MM.1S (cell line): ENCODE measurements around the gene TRIM32.

Source experiments
- EZH2 ChIP-seq: fragments of 300-600 bp; sonication (generic); optimal IDR thresholded peaks from 2 replicates; pipeline ENCODE3; 2017; ENCODE audit warnings: low read depth, mild to moderate bottlenecking, antibody characterized with exemption, low read length, mixed read lengths
- EZH2phosphoT487 ChIP-seq: fragments of 300-600 bp; sonication (generic); IDR thresholded peaks from 2 replicates; pipeline ENCODE4 v1.6.1; 2018; ENCODE audit warnings: antibody characterized with exemption, low read length
- TF ChIP-seq, protein P1 (sequence below): fragments of 300-600 bp; sonication (generic); IDR thresholded peaks from 2 replicates; pipeline ENCODE4 v1.5.1; 2016; ENCODE audit warnings: antibody characterized with exemption, low read length, mixed read lengths

DNA sequence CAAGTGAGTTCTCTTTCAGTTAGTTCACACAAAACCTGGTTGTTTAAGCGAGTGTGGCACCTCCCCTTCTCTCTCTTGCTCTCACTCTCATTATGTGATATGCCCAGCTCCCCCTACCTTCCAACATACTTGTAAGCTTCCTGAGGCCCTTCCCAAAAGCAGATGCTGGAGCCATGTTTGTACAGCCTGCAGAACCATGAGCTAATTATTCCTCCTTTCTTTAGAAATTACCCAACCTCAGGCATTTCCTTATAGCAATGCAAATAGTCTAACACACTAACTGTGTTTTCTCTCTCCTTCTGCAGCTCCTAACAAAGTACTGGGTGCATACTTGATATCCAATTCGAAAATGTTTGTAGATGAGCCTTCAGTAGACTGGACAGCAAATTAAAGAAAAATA is 62.7 kb downstream of the TRIM32 start:
- TF ChIP-seq, protein P1, sequence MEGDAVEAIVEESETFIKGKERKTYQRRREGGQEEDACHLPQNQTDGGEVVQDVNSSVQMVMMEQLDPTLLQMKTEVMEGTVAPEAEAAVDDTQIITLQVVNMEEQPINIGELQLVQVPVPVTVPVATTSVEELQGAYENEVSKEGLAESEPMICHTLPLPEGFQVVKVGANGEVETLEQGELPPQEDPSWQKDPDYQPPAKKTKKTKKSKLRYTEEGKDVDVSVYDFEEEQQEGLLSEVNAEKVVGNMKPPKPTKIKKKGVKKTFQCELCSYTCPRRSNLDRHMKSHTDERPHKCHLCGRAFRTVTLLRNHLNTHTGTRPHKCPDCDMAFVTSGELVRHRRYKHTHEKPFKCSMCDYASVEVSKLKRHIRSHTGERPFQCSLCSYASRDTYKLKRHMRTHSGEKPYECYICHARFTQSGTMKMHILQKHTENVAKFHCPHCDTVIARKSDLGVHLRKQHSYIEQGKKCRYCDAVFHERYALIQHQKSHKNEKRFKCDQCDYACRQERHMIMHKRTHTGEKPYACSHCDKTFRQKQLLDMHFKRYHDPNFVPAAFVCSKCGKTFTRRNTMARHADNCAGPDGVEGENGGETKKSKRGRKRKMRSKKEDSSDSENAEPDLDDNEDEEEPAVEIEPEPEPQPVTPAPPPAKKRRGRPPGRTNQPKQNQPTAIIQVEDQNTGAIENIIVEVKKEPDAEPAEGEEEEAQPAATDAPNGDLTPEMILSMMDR, result no peak
- TF ChIP-seq EZH2, result no peak
- TF ChIP-seq EZH2phosphoT487, result no peak
